Cardiac fibroblast (primary cell): ENCODE measurements around the gene SPATA13.

Experiments used
- DNase-seq, 2 donors: peaks; one replicate each; pipeline versions ENCODE4 v3.0.0 to v3.0.0-alpha.2; 2010; ENCODE audit warnings: low read depth in 2 of 2
- H3K4me3 ChIP-seq, 2 donors: replicated peaks in 1 of 2; 1 replicate in 1 of 2; 2 replicates in 1 of 2; pipeline ENCODE4 v1.5.1; 2011; ENCODE audit warnings: low read depth in 2 of 2, low read length in 2 of 2, mild to moderate bottlenecking in 2 of 2, moderate library complexity in 1 of 2
- CTCF ChIP-seq: IDR thresholded peaks from one replicate; pipeline ENCODE4 v1.5.1; 2011; ENCODE audit warnings: low read depth, mild to moderate bottlenecking, low read length, inconsistent platforms

Gene SPATA13

GRCh38 chr13:24270639-24271141 lies 110.2 kb downstream of the SPATA13 start:
- peak overlapping the region; percentile 9 to 46 for H3K4me3 ChIP-seq
- no peak for TF ChIP-seq CTCF
- DNase-seq, result peak; percentile 54 to 75

DNA sequence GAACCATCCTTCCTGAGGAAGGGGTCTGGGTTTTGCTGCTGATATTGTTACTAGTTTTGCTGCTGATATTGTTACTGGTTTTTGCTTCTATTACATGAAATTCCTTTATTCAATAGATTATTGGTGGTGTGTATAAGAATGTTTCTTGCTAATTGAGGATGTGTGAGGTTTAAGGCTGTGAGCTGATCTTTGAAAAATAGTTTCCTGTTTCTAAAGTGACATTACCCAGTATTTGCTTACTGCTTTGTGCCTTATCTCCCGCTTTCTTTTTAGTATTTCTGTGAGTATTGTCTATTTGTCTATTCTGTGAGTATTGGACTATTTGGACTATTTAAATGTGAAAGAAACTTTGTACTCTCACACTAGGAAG lies 110.7 kb downstream of the SPATA13 start:
- DNase-seq, result no peak
- no peak for TF ChIP-seq CTCF
- peak overlapping the region in 1 of 2 donors; percentile 46 for H3K4me3 ChIP-seq

DNA sequence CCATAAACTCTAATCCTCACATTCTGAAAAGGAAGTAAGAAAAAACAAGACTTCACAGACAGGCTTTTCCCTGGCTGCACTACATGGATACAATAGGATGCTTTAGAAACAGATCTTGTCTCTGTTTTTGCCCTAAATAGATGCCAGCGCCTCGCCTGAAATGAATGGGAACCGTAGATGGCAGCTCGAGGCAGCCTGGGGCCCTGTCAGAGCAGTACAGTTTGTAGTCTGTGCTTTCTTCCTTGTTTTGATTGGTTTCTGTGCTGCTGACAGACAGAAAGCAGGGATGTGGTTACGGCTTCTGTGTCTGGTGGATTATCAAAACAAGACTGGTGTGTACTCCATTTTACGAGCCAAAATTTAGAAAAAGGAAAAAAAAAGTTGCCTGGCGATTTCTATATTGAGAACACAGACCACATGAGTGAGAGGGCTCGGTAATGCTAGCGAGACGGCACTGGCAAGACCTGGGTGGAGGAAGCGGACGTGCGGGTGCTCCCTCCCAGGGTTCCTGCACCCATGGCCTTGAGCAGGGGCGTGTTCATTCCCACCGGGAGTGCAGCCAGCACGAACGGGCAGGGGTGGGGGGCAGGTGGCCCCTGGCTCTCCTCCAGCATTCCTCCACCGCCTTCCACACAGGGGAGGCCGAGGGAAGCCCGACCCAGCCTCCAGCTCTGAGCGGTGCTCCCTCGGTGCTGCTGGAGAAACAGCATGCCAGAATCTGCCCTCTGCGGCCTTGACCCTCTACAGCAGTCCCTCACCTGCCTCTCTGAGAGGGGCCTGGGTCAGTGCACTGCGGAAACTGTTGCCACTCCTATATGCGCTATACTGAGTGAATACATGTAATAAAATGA lies 111.3 kb downstream of the SPATA13 start:
- H3K4me3 ChIP-seq, result peak overlapping the region; percentile 33 to 46
- TF ChIP-seq CTCF, result no peak
- DNase-seq, result peak; percentile 77 to 87

DNA sequence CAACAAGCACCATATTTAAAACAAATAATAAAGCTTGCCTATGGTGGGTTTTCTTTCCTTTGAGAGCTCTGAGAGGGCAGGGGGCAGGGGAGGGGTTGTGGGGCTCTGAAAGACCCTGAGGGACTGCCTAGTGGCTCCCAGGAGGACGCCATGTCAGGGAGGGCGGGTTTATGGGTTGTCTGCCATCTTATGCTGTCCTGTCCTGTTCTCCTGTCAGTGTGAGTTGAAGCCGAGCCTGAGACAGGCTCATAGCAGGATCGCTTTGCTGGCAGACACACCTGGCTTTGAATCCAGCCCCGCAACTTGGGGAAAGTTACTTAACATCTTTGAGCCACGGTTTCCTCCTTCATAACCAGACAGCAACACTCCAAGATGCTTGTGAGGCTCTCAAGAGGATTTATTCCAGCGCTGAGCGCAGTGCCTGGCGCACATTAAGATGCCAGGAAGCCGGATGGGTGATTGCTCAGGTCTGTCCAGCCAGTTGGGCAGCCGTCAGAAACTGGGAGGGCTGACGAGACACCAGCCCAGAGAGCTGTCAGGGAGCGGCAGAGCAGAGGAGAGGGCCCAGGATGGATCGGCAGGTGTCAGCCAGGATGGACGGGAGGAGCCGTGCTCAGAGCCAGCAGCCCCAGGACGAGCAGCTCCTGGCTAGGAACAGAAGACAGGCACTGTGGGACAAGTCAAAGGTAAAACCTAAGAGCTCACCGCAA lies 112.1 kb downstream of the SPATA13 start:
- no peak for DNase-seq
- no peak overlapping the region for H3K4me3 ChIP-seq
- TF ChIP-seq CTCF, result no peak

DNA sequence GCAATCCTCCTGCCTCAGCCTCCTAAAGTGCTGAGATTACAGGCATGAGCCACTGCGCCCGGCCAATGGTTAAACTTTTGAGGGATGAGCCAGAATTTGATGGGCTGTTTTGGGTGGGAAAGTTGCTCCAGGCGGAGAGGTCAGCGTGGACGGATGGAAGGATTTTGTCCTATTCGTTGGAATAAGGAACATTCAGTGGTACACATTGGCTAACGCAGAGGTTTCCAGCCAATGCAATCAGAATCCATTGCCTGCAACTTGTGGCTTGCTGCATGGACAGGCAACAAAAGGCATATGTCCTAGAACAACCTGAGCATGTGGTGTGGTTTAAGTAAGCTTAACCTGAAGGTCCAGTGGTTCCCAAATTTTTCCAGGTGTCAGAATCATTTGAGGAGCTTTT lies 113.4 kb downstream of the SPATA13 start:
- no peak overlapping the region for H3K4me3 ChIP-seq
- TF ChIP-seq CTCF, result no peak
- no peak for DNase-seq

- peak; percentile 9 to 38 for DNase-seq
- TF ChIP-seq CTCF, result no peak
- no peak overlapping the region for H3K4me3 ChIP-seq
Measured at GRCh38 chr13:24274452-24275021, 114.0 kb downstream of the SPATA13 start.
